Daoy (cell line): Measurements from ENCODE around the gene OCIAD2. TPM values are rescaled to one million over a fixed set of nuclear protein-coding genes. Genes with fewer than 3 reads are reported as not detected.
"Not testable (repeated sequence)": the region's sequence is repeated elsewhere in the genome, so short reads cannot be mapped to it uniquely, and the experiment has no call there.

ENCODE experiments used
- DNase-seq: peaks from one replicate; pipeline ENCODE4 v3.0.0-alpha.2; 2015; ENCODE audit warnings: low read depth
- total RNA-seq: library from RNA; depleted of rRNA; stranded (reverse); fragments of >200 nt; shearing (Covaris generic); gene quantifications from 2 replicates; pipeline ENCODE4 v1.2.3, GENCODE V29; 2014

Gene OCIAD2
- total RNA-seq, 1 experiment from 2014 or later, result 106 TPM

- DNase-seq, result no peak
Measured at GRCh38 chr4:48907706-48908477, 1.3 kb upstream of the OCIAD2 start.

GRCh38 chr4:48905363-48906015 is 1.1 kb downstream of the OCIAD2 start:
- DNase-seq, result peak; percentile 58

- no peak for DNase-seq
Measured at GRCh38 chr4:48904541-48905142, 1.9 kb downstream of the OCIAD2 start.

- DNase-seq, result no peak
Measured at GRCh38 chr4:48904101-48904500, 2.5 kb downstream of the OCIAD2 start.

- DNase-seq, result peak; percentile 48
Measured at GRCh38 chr4:48902266-48902665, 4.3 kb downstream of the OCIAD2 start.

GRCh38 chr4:48901196-48901595 is 5.4 kb downstream of the OCIAD2 start:
- no peak for DNase-seq

- DNase-seq, result peak; percentile 77
Measured at GRCh38 chr4:48899950-48900349, 6.6 kb downstream of the OCIAD2 start.

- no peak for DNase-seq
Measured at GRCh38 chr4:48899432-48899749, 7.2 kb downstream of the OCIAD2 start.

GRCh38 chr4:48898733-48899431 is 7.7 kb downstream of the OCIAD2 start:
- DNase-seq, result peak; percentile 54

- no peak for DNase-seq
Measured at GRCh38 chr4:48896845-48897244, 9.7 kb downstream of the OCIAD2 start.

- no peak for DNase-seq
Measured at GRCh38 chr4:48891028-48891619, 15.4 kb downstream of the OCIAD2 start.

- not testable (repeated sequence) for DNase-seq
Measured at GRCh38 chr4:48889750-48890149, 16.8 kb downstream of the OCIAD2 start.

GRCh38 chr4:48881646-48882045 is 24.9 kb downstream of the OCIAD2 start:
- not testable (repeated sequence) for DNase-seq

GRCh38 chr4:48879561-48880442 is 26.8 kb downstream of the OCIAD2 start:
- DNase-seq, result no peak

- no peak for DNase-seq
Measured at GRCh38 chr4:48877827-48878535, 28.6 kb downstream of the OCIAD2 start.

GRCh38 chr4:48864696-48865095 is 41.9 kb downstream of the OCIAD2 start:
- DNase-seq, result not testable (repeated sequence)

GRCh38 chr4:48863728-48864127 is 42.8 kb downstream of the OCIAD2 start:
- DNase-seq, result no peak

- DNase-seq, result no peak
Measured at GRCh38 chr4:48862661-48863060, 43.9 kb downstream of the OCIAD2 start.

- no peak for DNase-seq
Measured at GRCh38 chr4:48862038-48862437, 44.5 kb downstream of the OCIAD2 start.

- no peak for DNase-seq
Measured at GRCh38 chr4:48858130-48858529, 48.4 kb downstream of the OCIAD2 start.
